AG09309 (cell line): ENCODE measurements around the gene CYP17A1.

Experiments
- DNase-seq: peaks from one replicate; pipeline ENCODE4 v3.0.0-alpha.2; 2010; ENCODE audit warnings: low read depth
- H3K4me3 ChIP-seq: 2 replicates; pipeline ENCODE4 v1.5.1; 2011; ENCODE audit warnings: mild to moderate bottlenecking, low read depth, low read length, moderate library complexity; ENCODE audit not compliant: control insufficient read depth
- CTCF ChIP-seq: IDR thresholded peaks from 2 replicates; pipeline ENCODE4 v1.5.1; 2011; ENCODE audit warnings: mild to moderate bottlenecking, low read depth, low read length, inconsistent platforms; ENCODE audit not compliant: insufficient read depth, control insufficient read depth; ENCODE audit errors: missing control alignments

Gene CYP17A1

GRCh38 chr10:102801978-102802377 lies 35.2 kb downstream of the CYP17A1 start:
- DNase-seq: no peak
- no peak for TF ChIP-seq CTCF
- H3K4me3 ChIP-seq: no peak overlapping the region

- no peak for DNase-seq
- no peak for TF ChIP-seq CTCF
- H3K4me3 ChIP-seq: no peak overlapping the region
Observed at GRCh38 chr10:102801496-102801895, 35.7 kb downstream of the CYP17A1 start.

- TF ChIP-seq CTCF: no peak
- DNase-seq: no peak
- H3K4me3 ChIP-seq: no peak overlapping the region
Observed at GRCh38 chr10:102800611-102801335, 36.4 kb downstream of the CYP17A1 start.

- H3K4me3 ChIP-seq: no peak overlapping the region
- DNase-seq: no peak
- TF ChIP-seq CTCF: no peak
Observed at GRCh38 chr10:102799691-102800471, 37.3 kb downstream of the CYP17A1 start.

- TF ChIP-seq CTCF: no peak
- H3K4me3 ChIP-seq: no peak overlapping the region
- no peak for DNase-seq
Observed at GRCh38 chr10:102796407-102797176, 40.6 kb downstream of the CYP17A1 start.

- no peak for DNase-seq
- no peak overlapping the region for H3K4me3 ChIP-seq
- TF ChIP-seq CTCF: no peak
Observed at GRCh38 chr10:102795453-102796406, 41.5 kb downstream of the CYP17A1 start.
